ENCODE data around the gene SMAP1. TPM values are rescaled to one million over a fixed set of nuclear protein-coding genes. Genes with fewer than 3 reads are reported as not detected.
A peak's percentile ranks its signal among the peaks of the same experiment; 100 is the strongest.
"Not testable (repeated sequence)": the region's sequence is repeated elsewhere in the genome, so short reads cannot be mapped to it uniquely, and the experiment has no call there.

Gene SMAP1
- total RNA-seq, 1 donor from 2014 or later = 27.7 TPM

DNA sequence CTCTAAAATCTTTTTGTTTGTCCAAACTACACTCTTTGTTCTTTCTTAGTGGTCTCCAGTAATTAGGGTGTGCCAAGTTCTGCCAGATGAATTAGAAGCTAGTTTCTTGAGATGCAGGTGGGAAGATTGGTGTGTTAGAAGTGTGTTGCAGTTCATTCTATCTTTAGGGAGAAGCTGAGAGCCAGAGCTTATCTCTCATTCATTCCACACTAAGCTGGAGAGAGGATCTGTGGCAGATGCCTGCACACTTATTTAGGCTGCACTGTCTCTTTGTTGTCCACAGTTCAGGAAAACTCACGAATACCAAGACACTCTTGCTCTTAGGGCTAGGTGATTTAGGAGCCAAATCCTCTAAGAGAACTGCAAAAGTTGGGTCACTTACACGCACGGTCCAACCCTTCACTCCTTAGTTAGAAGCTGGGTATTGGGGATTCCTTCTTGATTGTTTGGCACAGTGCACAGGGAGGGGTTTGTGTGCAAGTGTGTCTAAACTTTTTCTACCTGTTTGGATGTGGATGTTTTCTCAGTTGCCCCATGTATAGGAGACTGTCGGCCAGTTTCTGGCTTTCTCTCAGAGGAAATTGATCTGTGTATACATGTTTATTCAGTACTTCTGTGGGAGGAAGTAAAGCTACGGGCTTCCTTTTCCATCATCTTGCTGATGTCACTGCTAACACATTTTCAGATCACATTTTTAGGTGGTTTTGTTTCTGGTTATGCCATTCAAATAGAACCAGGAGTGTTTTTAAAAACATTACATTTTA, 49.5 kb downstream of the SMAP1 start:
- no peak for DNase-seq
- ATAC-seq (ENCODE audit: poor library complexity) = peak; percentile 63
- intact Hi-C loops (cut with DNase I) = no loop called here

DNA sequence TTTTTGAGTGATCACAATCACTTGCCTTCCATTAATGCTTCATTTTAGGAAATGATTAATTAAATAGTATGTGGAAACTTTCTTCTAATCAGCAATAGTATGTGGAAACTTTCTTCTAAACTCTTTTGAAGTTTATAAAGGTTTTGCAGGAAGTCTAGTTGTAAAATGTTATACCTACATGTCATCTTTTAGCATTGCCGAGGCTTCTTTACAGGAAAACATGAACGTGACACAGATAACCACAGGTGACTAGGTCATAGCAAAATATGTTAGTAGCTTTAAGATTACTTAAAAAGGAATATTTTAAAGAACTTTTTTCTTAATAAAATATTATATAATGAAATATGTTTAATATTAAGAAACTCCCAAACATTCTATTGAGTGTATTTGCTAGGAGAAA, 56.8 kb downstream of the SMAP1 start:
- ATAC-seq (ENCODE audit: poor library complexity) (no peak), DNase-seq (no peak)
- intact Hi-C loops (cut with DNase I) = no loop called here

DNA sequence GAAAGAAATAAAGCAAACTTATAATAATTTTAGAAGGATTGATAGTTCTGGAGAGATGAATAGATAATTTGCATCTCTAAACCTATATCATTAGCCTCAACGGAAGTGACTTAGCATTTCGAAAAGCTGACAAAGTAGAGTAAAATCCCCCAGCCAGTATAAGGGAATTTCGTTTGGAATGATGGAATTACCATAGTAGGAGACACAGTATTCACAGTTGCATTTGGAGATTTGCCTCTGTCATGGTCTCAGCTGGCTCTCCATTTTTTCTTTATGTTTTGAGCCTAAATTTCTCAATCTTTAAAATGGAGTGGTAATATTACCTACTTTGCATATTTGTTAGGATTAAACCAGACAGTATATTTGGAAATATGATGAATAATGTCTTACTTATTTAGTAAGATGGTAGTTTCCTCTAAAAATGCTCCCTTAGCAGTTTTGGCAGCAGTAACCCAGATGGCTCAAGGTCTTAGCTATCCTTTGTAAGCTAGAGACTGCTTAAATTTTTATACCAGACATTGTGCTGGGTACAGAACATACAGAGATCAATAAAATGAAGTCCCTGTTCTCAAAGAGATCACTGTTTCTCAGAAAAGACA, 58.2 kb downstream of the SMAP1 start:
- ATAC-seq (ENCODE audit: poor library complexity) (no peak), DNase-seq (no peak)
- intact Hi-C loops (cut with DNase I) = no loop called here

DNA sequence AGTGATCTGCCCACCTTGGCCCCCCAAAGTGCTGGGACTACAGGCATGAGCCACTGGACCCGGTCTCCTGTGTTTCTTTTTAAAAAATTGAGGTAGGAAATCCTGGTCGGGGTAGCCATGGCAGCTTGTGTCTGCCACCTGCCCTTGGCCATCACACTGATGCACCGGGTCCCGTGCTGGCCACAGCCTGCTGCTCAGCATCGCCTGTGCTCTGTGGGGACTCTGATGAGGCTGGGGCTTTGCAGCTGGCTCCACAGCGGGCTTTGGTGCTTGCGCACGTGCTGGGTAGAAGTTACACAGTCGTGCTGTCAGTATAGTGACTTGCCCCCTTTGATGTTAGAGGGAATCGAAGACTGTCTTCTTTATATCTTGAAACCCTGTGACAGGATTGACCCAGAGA, 66.7 kb downstream of the SMAP1 start:
- no peak for DNase-seq
- no peak for ATAC-seq (ENCODE audit: poor library complexity)
- intact Hi-C loops (cut with DNase I) = no loop called here

DNA sequence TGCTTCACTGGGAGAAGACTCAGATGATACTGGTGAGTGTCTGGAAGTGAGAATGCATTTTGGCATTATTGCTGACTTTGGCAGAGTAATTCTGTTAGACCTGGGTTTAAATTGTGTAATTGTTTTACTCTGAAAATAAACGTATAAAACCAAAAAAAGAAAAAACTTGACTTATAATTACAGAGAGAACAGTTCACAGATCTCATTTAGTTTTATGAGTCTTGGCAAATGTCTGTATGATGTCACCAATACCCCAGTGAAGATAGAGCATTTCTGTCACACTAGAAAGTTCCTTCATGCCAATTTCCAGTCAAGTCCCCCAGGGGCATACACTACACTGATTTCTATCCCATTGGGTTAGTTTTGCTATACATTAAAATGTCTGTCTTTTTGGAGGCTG, 67.3 kb downstream of the SMAP1 start:
- ATAC-seq (ENCODE audit: poor library complexity) = no peak
- no peak for DNase-seq
- intact Hi-C loops (cut with DNase I) = no loop called here

DNA sequence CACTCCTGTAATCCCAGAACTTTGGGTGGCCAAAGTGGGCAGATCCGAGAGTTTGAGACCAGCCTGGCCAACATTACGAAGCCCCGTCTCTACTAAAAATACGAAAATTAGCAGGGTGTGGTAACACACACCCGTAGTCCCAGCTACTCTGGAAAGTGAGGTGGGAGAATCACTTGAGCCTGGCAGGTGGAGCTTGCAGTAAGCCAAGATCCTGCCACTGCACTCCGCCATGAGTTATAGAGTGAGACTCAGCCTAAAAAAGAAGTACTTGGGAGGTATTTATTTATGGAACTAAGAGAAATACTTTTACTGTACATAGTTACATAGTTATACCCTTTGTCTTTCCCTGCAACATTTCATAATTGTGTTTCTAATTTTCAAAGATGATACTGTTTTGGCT, 67.8 kb downstream of the SMAP1 start:
- peak; percentile 79 for ATAC-seq (ENCODE audit: poor library complexity)
- DNase-seq = no peak
- intact Hi-C loops (cut with DNase I) = no loop called here

DNA sequence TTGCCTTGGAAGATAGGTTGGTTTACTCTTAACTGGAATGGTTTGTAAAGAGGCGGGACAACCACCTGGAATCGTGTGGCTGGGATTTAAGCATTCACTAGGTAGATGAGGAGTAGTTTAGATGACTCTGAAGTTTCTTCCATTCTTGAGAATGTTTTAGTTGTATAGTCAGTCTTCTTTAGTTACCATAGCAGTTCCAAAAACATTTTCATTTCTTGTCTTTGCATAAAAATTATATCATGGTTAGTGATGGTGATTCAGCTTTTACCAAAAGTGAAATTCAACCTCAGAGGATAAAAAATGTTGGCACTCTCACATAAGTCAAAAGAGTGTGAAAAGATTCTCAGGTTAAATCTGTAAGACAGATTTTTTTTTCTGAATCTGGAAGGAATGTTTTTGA, 70.3 kb downstream of the SMAP1 start:
- DNase-seq (no peak), ATAC-seq (ENCODE audit: poor library complexity) (no peak)
- intact Hi-C loops (cut with DNase I) = no loop called here

DNA sequence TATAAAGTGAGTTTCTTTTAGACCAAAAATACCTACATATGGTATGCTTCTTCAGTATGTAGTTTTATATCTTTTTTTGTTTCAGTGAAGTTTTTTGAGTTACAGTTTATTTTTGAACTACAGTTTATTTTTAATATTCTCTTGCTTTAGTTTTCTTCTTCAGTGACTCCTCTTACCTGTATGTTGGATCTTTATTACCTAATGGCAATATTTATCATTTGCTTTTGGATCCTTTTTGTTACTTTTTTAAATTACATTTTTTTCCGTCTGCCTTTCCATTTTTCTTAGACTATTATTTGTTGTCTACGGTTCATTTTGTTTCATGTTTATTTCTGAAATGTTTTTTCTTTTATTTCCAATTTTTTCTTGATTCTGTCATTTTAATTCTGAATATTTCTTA, 71.9 kb downstream of the SMAP1 start:
- intact Hi-C loops (cut with DNase I) = no loop called here
- no peak for ATAC-seq (ENCODE audit: poor library complexity)
- DNase-seq = no peak

DNA sequence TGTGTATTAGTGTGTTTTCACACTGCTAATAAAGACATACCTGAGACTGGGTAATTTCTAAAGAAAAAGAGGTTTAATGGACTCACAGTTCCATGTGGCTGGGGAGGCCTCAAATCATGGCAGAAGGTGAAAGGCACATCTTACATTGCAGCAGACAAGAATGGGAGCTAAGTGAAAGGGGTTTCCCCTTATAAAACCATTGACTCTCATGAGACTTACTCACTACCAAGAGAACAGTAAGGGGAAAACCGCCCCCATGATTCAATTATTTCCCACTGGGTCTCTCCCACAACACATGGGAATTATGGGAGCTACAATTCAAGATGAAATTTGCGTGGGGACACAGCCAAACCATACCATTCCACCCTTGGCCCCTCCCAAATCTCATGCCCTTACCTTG, 73.1 kb downstream of the SMAP1 start:
- ATAC-seq (ENCODE audit: poor library complexity); DNase-seq; intact Hi-C loops (cut with DNase I): not testable (repeated sequence)

DNA sequence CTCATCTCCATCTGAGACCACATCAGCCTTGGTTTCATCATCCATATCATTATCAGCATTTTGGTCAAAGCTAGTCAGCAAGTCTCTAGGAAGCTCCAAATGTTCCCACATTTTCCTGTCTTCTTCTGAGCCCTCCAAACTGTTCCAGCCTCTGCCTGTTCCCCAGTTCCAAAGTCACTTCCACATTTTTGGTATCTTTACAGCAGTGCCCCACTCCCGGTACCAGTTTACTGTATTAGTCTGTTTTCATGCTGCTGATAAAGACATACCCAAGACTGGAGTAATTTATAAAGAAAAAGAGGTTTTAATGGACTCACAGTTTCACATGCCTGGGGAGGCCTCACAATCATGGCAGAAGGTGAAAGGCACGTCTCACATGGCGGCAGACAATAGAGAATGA, 74.8 kb downstream of the SMAP1 start:
- ATAC-seq (ENCODE audit: poor library complexity); intact Hi-C loops (cut with DNase I); DNase-seq: not testable (repeated sequence)

DNA sequence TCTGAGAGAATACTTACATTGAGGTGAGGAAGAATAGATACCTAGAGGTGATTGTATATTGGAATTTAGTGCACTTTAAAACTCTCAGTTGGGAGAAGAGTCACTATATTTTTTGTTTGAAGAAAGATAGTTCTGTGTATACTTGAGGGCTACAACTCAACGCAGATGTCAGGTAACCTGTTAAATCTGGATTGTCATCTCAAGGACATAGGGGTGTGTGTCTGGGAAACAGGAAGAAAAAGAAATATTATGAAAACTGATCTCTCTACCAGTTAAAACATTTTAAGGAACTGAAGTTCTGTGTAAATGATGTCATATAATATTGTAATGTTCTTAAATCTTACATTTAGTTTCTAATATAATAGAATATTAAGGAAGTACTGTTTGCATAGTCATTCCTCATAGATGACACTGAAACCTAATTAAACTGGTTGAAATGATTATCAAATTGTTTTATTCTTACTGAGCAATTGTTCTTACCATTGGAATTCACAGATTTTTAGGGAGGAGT, 86.2 kb downstream of the SMAP1 start:
- DNase-seq (no peak), ATAC-seq (ENCODE audit: poor library complexity) (no peak)
- intact Hi-C loops (cut with DNase I) = no loop called here

DNA sequence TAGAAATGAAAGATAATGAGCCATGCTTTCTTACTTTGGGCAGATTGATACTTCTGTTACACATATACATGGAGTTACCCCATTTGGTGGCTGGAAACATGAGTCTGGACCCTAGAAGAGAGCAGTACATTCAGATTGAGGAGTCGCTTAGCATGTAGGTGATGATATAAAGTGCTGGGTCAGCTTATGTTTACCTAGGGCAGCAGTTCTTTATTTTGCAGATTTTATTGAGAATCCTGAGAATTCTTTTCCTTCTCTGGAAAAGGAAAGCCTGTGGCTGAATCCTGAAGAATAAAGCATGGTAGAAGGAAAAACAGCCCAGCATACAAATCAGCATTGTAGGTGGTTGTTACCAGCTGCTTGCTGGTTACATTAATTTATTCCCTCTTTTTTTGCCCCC, 91.2 kb downstream of the SMAP1 start:
- ATAC-seq (ENCODE audit: poor library complexity) (no peak), DNase-seq (no peak)
- intact Hi-C loops (cut with DNase I) = no loop called here

DNA sequence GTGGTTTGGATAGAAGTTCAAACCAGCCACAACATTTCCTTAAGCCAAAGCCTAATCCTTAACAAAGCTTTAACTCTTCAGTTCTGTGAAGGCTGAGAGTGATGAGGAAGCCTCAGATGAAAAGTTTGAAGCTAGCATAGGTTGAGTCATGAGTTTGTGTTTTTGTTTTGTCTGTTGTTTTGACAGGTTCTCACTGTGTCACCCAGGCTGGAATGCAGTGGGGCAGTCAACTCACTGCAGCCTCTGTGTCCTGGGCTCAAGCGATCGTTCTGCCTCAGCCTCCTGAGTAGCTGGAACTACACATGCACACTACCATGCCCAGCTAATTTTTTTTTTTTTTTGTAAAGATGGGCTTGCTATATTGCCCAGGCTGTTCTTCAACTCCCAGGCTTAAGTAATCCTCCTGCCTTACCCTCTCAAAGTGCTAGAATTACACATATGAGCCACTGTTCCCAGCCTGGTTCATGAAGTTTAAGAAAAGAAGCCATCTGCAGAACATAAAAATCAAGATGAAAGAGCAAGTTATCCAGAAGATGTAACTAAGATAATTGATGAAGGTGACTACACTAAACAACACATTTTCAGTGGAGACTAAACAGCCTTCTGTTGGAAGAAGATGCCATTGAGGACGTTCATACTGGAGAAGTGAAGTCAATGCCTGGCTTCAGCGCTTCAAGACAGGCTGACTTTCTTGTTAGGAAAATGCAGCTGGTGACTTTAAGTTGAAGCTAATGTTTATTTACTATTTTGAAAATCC, 96.2 kb downstream of the SMAP1 start:
- no peak for DNase-seq
- peak; percentile 41 for ATAC-seq (ENCODE audit: poor library complexity)

DNA sequence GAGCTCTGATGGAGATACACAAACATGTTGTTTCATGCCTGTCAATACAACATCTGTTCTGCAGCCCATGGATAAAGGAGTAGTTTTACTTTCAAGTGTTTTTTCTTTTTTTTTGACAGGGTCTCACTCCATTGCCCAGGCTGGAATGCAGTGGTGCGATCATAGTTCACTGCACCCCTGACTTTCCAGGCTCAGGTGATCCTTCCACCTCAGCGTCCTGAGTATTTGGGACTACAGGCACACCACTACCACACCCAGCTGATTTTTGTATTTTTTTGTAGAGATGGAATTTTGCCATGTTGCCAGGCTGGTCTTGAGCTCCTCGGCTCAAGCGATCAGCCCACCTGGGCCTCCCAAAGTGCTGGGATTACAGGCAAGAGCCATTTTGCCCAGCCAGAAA, 97.0 kb downstream of the SMAP1 start:
- intact Hi-C loops (cut with DNase I) = no loop called here
- ATAC-seq (ENCODE audit: poor library complexity) = no peak
- DNase-seq = no peak

More for the DNA sequence above, 96.2 kb downstream of the SMAP1 start:
- intact Hi-C loops (cut with DNase I) = no loop called here

DNA sequence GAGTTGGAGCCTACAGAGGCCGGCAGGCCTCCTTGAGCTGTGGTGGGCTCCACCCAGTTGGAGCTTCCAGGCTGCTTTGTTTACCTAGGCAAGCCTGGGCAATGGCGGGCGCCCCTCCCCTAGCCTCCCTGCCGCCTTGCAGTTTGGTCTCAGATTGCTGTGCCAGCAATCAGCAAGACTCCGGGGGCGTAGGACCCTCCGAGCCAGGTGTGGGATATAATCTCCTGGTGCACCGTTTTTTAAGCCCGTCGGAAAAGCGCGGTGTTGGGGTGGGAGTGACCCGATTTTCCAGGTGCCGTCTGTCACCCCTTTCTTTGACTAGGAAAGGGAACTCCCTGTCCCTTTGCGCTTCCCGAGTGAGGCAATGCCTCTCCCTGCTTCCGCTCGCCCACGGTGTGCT, 103.7 kb downstream of the SMAP1 start:
- intact Hi-C loops (cut with DNase I); ATAC-seq (ENCODE audit: poor library complexity); DNase-seq: not testable (repeated sequence)

DNA sequence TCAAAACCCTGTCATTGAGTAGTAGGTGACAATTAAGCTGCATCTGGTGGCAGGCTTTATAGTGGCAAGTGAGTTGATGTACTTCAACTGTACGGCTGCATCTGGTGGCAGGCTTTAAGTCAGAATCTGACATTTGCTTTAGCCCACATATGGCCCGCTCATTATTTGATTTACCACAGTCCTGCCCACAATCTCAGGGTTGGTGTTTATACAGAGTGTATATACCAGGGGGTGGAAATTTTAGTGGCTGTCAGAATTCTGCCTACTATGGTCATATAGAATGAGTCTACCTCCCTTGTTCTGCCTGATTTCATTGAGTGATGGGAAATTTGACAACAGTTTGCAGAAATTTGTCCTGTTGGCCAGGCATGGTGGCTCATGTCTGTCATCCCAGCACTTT, 112.3 kb downstream of the SMAP1 start:
- intact Hi-C loops (cut with DNase I) = no loop called here
- no peak for ATAC-seq (ENCODE audit: poor library complexity)

DNA sequence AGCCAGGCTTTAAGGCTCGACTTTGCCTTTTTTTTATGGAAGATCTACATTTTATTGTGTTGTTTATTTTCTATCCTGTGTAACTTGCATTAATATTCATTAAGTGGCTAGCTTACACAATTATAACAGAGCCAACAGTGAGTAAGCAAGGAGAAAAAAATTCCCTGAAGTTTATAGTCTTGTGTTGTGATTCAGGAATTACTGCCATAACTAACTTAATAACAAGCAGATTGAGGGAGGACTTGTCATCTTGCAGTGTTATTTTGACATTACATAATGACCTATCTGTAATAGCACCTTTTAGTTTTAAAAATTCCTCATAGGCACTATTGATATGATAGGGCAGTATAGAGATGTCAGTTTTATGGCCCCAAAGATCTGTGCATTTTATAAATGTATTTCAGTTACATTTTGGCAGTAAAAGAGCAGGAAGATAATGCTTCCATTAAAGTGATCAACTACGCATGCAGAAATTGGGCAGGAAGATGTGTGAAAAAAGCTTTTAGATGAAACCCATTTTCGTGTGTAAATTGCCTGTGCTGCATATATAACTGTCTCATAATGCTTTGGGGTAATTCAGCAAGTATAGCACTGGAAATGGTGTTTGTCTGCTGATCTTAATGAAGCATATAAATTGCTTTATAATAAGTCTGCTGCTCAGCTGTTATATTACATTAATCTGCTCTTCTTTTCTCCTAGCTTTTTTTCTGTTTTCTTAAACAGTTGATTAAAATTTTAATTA, 123.0 kb downstream of the SMAP1 start:
- DNase-seq (no peak), ATAC-seq (ENCODE audit: poor library complexity) (no peak)
- intact Hi-C loops (cut with DNase I) = no loop called here

More for the DNA sequence above, 112.3 kb downstream of the SMAP1 start:
- no peak for DNase-seq

DNA sequence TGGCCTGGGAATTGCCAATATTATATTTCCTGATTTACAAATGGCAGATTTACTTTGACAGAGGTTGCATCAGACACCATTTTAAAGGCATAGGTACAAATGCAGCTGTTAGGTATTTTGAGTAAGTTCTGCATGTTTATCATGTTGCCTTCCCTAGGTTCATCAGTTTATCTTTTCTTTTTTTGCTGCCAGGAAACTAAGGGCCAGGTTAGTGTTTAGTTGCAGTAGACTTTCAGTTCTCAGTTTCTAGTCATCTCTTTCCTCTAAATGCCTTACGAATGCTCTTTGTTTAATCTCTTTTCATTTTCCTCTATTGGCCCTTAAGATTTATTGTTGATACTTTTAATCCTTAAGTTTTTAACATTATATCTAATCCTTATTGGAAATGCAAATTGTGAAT, 129.9 kb downstream of the SMAP1 start:
- intact Hi-C loops (cut with DNase I) = no loop called here
- no peak for ATAC-seq (ENCODE audit: poor library complexity)
- no peak for DNase-seq

DNA sequence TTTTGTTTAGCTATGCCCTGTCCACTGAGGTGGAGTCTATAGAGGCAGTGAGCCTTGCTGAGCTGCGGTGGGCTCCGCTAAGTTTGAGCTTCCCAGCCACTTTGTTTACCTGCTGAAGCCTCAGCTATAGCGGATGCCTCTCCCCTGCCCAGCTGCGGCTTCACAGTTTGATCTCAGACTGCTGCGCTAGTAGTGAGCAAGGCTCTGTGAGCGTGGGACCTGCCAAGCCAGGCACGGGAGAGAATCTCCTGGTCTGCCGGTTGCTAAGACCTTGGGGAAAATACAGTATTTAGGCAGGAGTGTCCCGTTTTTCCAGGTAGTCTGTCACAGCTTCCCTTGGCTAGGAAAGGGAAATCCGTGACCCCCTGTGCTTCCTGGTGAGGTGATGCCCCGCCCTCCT, 138.4 kb downstream of the SMAP1 start:
- ATAC-seq (ENCODE audit: poor library complexity) (no peak), DNase-seq (no peak)
- intact Hi-C loops (cut with DNase I) = no loop called here

Measured in Right ventricle myocardium superior (tissue), 1 donor.